Astrocyte of the spinal cord (primary cell): ENCODE measurements around the gene PLA2G6.

Source experiments
- DNase-seq: peaks from one replicate; pipeline ENCODE4 v3.0.0; 2011; ENCODE audit warnings: low read depth, low spot score
- H3K4me3 ChIP-seq: 2 replicates; pipeline ENCODE4 v1.5.1; 2011; ENCODE audit warnings: low read depth, mild to moderate bottlenecking, low read length, moderate library complexity
- in situ Hi-C: cut with HindIII; loops from 2 replicates; pipeline ENCODE4 v1.10.0; 2017; ENCODE audit warnings: low sequenced_read_pairs
- TF ChIP-seq, protein P1 (sequence below): IDR thresholded peaks from 2 replicates; pipeline ENCODE4 v1.5.1; 2012; ENCODE audit warnings: low read depth, mild to moderate bottlenecking, low read length, inconsistent platforms

The PLA2G6 gene

DNA sequence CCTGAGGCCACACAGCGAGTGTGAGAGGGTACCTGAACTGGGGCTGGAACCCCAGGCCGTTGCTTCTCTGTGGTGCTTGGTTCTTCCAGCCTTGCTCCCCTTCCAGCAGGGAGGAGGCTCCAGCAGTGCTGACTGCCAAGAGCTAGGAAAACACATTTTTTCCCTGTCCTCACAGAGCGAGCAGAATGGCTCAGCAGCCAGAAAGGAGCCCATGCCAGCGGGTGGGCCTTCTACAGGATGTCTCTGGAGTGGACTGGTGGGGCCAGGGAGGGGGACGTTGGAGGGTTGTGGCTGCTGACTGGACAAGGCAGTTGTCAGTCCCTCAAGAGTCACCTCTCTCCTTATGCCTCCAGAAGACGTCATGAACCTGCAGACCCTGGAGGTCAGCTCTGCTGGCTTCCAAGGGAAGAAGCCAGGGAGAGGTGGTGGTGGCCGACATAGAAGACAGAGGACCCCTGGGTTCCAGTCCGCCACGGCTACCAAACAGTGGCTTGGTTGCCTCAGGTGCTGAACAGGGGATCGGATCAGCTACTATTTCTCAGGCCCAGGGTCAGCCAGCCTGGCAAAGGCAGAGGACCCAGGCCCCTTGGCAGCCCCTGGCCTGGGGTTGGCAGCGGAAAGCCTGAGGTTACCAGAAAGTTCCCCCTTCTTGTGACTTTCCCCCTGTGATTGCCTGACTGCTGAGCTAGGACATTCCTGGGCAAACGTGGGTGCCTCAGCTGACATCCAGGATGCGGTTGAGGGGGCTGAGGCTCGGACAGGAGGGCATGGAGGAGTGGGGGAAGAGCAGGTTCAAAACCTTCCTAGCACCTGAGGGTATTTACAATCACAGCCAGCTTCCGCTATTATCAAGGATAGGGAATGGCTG, 23.9 kb upstream of the PLA2G6 start:
- peak; percentile 82 for DNase-seq
- H3K4me3 ChIP-seq = no peak overlapping the region
- TF ChIP-seq, protein P1, sequence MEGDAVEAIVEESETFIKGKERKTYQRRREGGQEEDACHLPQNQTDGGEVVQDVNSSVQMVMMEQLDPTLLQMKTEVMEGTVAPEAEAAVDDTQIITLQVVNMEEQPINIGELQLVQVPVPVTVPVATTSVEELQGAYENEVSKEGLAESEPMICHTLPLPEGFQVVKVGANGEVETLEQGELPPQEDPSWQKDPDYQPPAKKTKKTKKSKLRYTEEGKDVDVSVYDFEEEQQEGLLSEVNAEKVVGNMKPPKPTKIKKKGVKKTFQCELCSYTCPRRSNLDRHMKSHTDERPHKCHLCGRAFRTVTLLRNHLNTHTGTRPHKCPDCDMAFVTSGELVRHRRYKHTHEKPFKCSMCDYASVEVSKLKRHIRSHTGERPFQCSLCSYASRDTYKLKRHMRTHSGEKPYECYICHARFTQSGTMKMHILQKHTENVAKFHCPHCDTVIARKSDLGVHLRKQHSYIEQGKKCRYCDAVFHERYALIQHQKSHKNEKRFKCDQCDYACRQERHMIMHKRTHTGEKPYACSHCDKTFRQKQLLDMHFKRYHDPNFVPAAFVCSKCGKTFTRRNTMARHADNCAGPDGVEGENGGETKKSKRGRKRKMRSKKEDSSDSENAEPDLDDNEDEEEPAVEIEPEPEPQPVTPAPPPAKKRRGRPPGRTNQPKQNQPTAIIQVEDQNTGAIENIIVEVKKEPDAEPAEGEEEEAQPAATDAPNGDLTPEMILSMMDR = no peak
- in situ Hi-C loops = no loop called here

DNA sequence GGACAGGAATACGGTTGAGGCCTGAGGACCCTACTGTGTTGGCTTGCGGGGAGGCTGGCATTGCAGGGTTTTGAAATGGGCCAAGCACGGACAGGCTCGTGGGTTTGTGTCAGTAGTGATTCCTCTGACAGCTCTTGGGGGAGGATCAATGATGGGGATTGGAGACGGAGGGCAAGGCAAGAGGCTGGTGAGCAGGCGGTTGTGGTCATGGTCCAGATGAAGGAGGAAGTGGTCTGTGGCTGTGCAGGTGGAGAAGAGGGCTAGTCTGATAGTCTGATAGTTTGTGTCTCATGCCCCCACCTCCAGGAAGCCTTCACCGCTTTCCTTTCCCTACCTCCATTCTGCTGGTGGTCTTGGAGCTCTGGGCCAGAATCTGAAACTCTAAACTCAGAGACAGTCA, 23.2 kb upstream of the PLA2G6 start:
- H3K4me3 ChIP-seq = no peak overlapping the region
- TF ChIP-seq, protein P1 = no peak
- in situ Hi-C loops = no loop called here
- DNase-seq = no peak

DNA sequence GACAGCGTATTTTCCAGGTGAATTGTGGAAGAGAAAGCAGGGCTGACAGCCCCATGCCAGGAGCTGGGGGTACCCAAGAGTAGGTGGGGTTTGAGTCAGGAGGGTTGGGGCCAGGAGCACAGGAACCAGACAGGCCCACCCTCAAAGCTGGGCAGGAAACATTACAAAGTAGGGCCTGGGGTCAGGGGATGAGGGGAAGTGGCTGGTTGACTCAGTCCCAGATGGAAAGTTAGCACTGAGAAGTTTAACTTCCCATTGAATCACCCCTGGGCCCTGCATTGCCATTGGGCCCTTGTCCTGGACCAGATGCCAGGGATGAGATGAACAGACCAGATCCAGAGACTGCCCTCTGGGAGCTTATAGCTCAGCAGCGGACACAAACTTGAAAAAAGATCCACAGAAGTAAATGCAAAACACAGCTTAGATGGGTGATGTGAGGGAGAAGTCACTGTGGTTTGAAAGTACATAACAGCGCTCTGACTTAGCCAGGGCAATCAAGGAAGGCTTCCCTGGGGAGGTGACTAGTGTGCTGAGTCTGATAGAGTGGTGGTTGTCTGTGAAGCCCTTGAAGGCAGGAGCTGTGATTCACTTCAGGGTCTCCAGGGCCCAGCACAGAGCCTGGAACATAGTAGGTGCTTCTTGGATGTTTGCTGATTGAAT, 22.4 kb upstream of the PLA2G6 start:
- in situ Hi-C loops = no loop called here
- H3K4me3 ChIP-seq = no peak overlapping the region
- TF ChIP-seq, protein P1 = no peak
- DNase-seq = peak; percentile 51

- TF ChIP-seq, protein P1 = no peak
- in situ Hi-C loops = no loop called here
- H3K4me3 ChIP-seq = peak overlapping the region; percentile 68
- peak; percentile 34 for DNase-seq
Observed at GRCh38 chr22:38203090-38203810, 21.6 kb upstream of the PLA2G6 start.

- DNase-seq = peak; percentile 90
- peak overlapping the region; percentile 68 for H3K4me3 ChIP-seq
- in situ Hi-C loops = no loop called here
- TF ChIP-seq, protein P1 = no peak
Observed at GRCh38 chr22:38202437-38203089, 20.9 kb upstream of the PLA2G6 start.
